HG02763 (cell line): Measurements from ENCODE around the gene NME7.
"Not testable (repeated sequence)": the region's sequence is repeated elsewhere in the genome, so short reads cannot be mapped to it uniquely, and the experiment has no call there.

Experiments used
- ATAC-seq: cut with Tn5 transposase; IDR thresholded peaks from one replicate; pipeline ENCODE4 v1.9.1; 2021; ENCODE audit warnings: mild to moderate bottlenecking, moderate library complexity; ENCODE audit not compliant: unreplicated experiment

The NME7 gene

GRCh38 chr1:169342096-169342495 is 25.5 kb downstream of the NME7 start:
- not testable (repeated sequence) for ATAC-seq

GRCh38 chr1:169340882-169341281 is 26.7 kb downstream of the NME7 start:
- no peak for ATAC-seq

- no peak for ATAC-seq
Observed at GRCh38 chr1:169339773-169340172, 27.8 kb downstream of the NME7 start.

DNA sequence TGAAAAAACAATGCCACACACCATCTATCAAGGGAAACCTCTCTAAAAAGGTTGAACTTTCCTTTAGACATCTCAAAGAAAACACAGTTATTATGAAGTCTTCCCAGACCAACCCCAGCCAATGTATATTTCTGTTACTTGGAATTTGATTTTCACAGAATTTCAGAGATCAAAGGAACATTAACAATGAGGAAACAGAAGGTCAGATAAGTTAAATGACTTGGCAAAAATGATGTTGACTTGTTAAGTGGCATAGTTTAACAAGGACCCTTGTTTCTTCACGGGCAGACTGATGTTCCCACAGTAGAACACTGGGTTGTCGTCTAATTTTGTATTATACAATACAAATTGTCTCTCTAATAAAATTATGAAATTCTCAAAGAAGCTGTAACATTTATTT is 29.0 kb downstream of the NME7 start:
- no peak for ATAC-seq

DNA sequence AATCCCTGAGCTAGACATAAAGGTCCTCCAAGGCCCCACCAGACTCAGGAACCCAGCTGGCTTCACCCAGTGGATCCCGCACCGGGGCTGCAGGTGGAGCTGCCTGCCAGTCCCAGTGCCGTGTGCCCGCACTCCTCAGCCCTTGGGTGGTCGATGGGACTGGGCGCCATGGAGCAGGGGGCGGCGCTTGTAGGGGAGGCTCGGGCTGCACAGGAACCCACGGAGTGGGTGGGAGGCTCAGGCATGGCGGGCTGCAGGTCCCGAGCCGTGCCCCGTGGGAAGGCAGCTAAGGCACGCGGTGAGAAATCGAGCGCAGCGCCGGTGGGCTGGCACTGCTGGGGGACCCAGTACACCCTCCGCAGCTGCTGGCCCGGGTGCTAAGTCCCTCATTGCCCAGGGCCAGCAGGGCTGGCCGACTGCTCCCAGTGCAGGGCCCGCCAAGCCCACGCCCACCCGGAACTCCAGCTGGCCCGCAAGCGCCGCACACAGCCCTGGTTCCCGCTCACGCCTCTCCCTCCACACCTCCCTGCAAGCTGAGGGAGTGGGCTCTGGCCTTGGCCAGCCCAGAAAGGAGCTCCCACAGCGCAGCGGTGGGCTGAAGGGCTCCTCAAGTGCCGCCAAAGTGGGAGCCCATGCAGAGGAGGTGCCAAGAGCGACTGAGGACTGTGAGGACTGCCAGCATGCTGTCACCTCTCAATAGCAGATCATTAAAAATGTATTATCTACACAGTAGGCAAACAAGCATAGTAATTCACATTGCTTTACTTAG is 30.5 kb downstream of the NME7 start:
- not testable (repeated sequence) for ATAC-seq

DNA sequence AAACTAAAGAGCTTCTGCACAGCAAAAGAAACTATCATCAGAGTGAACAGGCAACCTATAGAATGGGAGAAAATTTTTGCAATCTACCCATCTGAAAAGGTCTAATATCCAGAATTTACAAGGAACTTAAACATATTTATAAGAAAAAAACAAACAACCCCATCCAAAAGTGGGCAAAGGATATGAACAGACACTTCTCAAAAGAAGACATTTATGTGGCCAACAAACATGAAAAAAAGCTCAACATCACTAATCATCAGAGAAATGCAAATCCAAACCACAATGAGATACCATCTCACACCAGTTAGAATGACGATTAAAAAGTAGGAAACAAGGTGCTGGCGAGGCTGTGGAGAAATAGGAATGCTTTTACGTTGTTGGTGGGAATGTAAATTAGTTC is 32.9 kb downstream of the NME7 start:
- not testable (repeated sequence) for ATAC-seq

DNA sequence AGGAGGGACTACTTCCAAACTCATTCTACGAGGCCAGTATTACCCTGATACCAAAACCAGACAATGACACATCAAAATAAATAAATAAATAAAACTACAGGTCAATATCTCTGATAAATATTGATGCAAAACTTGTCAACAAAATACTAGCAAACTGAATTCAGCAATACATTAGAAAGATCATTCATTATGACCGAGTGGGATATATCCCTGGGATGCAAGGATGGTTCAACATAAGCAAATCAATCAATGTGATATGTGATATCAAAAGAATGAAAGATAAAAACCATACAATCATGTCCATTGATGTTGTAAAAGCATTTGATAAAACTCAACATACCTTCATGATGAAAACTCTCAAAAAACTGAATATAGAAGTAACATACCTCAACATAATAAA is 36.7 kb downstream of the NME7 start:
- no peak for ATAC-seq

GRCh38 chr1:169329383-169329782 is 38.2 kb downstream of the NME7 start:
- ATAC-seq = no peak

GRCh38 chr1:169327875-169328274 is 39.7 kb downstream of the NME7 start:
- ATAC-seq = no peak

DNA sequence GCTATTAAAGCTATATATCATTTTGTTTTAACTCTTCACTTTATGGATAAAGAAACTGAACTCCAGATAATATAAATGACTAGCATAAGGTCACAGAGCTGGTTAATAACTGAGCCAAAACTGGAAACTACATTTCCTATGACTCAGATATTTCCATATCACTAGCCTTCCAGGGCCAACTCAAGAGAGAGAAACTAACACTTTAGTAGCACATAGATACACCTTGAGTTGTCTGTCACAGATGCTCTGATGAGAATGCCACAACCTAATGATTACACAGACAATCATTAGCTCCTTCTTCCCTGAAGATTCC is 40.7 kb downstream of the NME7 start:
- ATAC-seq = peak; percentile 95

GRCh38 chr1:169326261-169326955 is 41.2 kb downstream of the NME7 start:
- peak; percentile 33 for ATAC-seq

DNA sequence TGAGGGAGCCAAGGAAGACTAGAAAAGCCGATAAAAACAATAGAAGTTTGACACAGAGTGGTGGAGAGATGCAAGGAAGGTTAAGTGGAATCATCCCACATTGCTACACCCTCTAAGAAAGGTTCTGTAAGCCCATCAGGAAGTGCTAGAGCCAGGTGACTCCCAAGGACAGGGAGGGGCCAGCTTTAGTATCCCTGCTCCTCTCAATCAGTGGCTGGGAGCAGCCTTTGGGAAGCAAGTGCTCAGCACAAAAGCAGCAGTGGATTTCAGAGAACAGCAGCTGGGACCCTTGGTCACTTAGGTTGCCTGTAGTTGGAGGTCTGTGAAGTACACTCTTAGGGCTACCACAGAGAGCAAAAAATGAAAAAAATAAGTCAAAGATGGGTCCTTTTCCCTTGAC is 42.5 kb downstream of the NME7 start:
- ATAC-seq = no peak

DNA sequence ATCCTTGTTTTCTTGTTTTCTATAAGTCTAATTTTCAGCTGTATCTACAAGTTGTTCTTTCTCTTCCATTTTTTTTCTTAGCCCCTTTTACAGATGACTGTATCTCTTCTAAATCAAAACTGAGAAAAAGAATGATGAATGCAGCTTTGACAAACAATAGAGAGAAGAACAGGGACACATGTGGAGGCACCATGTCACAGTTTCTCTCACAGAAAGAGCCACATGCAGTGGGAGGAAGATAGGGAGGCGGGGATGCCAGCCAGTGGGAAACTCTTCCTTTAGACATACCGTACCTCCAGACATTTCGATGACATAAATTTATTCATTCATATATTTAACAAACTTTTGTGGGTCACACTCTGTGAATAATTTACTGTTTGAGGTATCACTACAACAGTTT is 45.5 kb downstream of the NME7 start:
- no peak for ATAC-seq

DNA sequence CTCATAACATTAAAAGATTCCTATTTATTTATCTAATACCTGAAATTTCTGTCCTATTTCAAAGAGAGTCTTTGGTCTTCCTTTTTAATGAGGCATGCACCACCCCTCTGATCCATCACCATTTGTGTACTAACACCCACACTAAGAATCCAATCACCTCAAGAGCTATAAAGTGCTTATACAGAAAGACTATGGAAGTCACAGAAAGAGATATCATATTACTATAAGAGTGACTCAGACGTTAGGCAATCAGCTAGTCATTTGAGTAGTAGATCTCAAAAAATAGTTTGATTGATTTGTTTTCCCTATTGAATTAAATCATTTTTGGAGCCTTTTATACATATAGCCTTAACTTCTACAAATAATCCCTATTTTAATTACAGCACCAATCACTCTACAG is 46.1 kb downstream of the NME7 start:
- no peak for ATAC-seq

DNA sequence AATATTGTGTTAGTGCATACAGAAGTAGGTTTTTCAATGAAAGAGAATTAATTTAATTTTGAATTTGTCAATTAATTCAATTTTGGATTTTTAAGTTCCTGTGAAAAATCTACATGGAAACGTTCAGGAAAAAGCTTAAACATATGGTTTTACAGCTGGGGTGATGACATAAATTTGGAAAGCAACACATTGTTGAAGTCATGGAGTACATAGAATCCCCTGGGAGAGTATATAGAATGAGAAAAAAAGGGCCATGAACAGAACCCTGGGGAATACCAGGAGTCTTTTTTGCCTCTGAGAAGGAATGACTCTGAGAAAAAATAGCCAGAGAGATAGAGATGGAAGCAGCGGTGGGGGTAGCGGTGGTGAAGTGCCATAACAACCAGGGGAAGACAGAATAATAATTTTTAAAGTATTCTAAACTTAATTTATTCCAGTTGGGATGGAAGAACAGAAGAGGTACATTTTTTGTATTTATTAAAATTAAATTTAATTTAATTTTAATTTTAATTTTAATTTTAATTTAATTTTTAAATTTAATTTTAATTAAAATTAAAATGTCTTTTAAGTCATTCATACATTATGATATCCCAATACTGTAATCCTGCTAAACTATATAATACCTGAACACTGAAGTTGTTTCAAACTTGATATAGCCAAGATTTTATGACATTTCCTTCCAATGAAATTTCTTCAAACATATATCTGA is 48.9 kb downstream of the NME7 start:
- no peak for ATAC-seq

GRCh38 chr1:169316556-169316955 is 51.0 kb downstream of the NME7 start:
- no peak for ATAC-seq

GRCh38 chr1:169312084-169312954 is 55.3 kb downstream of the NME7 start:
- ATAC-seq = no peak

DNA sequence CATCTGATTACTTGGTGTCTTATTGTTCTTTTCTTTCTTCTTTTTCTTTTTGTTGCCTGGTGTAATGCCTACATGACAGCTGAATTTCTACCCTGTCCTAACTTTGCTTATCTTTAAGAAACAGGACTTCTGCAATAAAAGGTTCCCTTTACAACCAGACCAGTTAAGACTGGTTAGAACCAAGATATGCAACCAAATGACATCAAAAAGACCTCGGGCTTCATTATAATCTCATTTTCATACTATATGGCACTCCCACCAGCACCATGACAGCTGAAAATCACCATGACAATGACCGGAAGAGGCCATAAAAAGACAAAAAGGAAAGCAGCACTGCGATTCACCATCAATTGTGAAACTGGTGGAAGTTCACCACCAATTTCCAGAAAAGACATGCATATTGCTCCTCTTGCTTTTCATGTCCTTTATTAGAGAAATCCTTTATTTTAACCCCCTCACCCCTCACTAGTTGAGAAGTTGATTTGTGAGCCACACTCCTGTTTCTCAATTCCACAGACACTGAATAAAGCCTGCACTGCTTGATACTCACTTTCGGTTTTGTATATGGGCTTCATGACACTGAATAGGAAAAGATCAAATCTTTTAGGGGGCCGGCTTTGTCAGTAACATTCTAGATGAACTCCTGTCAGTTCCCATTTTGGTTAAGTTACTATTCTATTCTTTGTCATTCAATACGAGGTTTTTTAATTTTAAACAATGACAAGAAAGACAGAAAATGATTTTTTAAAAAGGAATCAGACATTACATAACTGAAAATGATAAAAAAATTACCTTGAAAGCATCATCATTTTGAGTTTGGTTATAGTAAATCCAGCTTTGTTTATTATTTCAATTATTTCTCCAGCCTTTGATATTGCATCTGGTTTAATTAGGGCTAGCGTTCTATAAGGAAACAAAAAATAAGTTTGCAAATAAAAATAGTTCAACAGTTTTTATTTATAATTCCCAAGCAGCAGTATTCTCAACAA is 58.1 kb downstream of the NME7 start:
- no peak for ATAC-seq

DNA sequence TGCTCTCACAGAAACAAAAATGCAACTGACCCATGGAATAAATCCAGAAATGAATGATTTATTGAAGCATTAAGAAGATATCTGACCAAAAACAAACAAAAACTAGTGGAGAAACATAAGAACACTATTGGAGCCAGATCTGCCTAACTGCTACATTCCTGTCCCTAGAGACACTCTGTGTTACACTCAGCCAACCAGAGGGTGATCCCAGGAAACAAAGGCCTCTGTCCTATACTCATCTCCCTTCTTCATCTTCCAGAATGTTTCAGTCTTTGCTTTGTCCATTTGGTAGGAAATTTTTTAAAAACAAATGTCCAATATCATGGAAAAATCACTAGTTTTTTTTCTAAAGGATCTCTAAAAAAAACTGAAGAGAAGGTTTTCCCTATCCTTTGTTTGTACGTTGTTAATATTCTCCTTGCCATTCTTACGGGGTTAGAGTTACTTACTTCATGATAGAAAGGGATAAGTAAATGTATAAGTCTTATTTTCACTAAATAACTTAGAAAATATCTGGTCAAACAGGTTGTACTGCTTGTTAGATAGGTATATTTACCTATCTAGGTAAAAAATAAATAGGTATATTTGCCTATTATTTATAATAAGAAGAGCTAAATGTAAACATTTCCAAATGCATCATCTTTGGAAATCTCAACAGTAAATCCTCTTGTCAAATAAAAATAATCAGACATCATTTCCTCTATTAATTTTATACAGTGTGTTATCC is 59.1 kb downstream of the NME7 start:
- no peak for ATAC-seq
